GM23338 (cell line): ENCODE results near the gene RIT1.

Source experiments
- EZH2 ChIP-seq: fragments of 200-600 bp; sonication (generic); IDR thresholded peaks from one replicate; pipeline ENCODE4 v1.8.0; 2017; ENCODE audit warnings: antibody characterized with exemption, mild to moderate bottlenecking, low read depth; ENCODE audit not compliant: unreplicated experiment
- EZH2phosphoT487 ChIP-seq: fragments of 200-600 bp; sonication (generic); IDR thresholded peaks from one replicate; pipeline ENCODE4 v1.8.1; 2018; ENCODE audit warnings: antibody characterized with exemption; ENCODE audit not compliant: unreplicated experiment
- NANOG ChIP-seq: IDR thresholded peaks from 2 replicates; pipeline ENCODE4 v1.6.1; 2016; ENCODE audit warnings: antibody characterized with exemption, borderline replicate concordance
- POLR2AphosphoS5 ChIP-seq: IDR thresholded peaks from 2 replicates; pipeline ENCODE4 v1.6.1; 2016; ENCODE audit warnings: antibody characterized with exemption, low read depth
- TF ChIP-seq, protein P1 (sequence below), 2 experiments: fragments of 200-600 bp in 1 of 2; sonication (generic) in 1 of 2; conservative IDR thresholded peaks; 2 replicates each; pipeline versions ENCODE4 v1.5.1 to v1.6.1; 2016 to 2017; ENCODE audit warnings: antibody characterized with exemption in 2 of 2, low read depth in 2 of 2, mild to moderate bottlenecking in 2 of 2, moderate library complexity in 1 of 2
- TF ChIP-seq, protein P2 (sequence below): IDR thresholded peaks from one replicate; pipeline ENCODE4 v1.6.1; 2018; ENCODE audit warnings: antibody characterized with exemption; ENCODE audit not compliant: unreplicated experiment

DNA sequence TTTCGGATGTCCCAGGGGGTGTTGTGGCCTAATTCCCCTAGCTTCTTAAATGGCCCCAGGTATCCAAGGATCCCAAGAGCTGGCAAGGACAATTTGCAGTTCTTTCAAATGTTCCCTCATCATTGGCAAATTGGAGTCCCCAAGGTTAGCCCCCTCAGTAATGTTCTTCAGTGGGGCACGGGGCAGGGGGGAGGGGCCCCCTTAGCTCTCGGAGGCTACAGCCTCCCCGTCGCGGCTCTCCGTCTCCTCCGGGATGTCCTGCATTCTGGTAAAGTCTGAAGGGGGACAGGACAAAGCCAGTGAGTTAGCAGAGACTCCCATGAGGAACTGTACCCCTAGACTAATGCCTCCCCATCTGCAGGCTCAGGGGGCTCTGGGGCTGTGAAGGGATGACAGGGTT is 36.6 kb upstream of the RIT1 start:
- TF ChIP-seq, protein P1, sequence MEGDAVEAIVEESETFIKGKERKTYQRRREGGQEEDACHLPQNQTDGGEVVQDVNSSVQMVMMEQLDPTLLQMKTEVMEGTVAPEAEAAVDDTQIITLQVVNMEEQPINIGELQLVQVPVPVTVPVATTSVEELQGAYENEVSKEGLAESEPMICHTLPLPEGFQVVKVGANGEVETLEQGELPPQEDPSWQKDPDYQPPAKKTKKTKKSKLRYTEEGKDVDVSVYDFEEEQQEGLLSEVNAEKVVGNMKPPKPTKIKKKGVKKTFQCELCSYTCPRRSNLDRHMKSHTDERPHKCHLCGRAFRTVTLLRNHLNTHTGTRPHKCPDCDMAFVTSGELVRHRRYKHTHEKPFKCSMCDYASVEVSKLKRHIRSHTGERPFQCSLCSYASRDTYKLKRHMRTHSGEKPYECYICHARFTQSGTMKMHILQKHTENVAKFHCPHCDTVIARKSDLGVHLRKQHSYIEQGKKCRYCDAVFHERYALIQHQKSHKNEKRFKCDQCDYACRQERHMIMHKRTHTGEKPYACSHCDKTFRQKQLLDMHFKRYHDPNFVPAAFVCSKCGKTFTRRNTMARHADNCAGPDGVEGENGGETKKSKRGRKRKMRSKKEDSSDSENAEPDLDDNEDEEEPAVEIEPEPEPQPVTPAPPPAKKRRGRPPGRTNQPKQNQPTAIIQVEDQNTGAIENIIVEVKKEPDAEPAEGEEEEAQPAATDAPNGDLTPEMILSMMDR (conservative IDR thresholded peaks at IDR 0.05; ENCODE audit: low read depth in 2 of 2): no peak
- TF ChIP-seq EZH2: no peak
- TF ChIP-seq, protein P2, sequence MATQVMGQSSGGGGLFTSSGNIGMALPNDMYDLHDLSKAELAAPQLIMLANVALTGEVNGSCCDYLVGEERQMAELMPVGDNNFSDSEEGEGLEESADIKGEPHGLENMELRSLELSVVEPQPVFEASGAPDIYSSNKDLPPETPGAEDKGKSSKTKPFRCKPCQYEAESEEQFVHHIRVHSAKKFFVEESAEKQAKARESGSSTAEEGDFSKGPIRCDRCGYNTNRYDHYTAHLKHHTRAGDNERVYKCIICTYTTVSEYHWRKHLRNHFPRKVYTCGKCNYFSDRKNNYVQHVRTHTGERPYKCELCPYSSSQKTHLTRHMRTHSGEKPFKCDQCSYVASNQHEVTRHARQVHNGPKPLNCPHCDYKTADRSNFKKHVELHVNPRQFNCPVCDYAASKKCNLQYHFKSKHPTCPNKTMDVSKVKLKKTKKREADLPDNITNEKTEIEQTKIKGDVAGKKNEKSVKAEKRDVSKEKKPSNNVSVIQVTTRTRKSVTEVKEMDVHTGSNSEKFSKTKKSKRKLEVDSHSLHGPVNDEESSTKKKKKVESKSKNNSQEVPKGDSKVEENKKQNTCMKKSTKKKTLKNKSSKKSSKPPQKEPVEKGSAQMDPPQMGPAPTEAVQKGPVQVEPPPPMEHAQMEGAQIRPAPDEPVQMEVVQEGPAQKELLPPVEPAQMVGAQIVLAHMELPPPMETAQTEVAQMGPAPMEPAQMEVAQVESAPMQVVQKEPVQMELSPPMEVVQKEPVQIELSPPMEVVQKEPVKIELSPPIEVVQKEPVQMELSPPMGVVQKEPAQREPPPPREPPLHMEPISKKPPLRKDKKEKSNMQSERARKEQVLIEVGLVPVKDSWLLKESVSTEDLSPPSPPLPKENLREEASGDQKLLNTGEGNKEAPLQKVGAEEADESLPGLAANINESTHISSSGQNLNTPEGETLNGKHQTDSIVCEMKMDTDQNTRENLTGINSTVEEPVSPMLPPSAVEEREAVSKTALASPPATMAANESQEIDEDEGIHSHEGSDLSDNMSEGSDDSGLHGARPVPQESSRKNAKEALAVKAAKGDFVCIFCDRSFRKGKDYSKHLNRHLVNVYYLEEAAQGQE: no peak
- TF ChIP-seq EZH2phosphoT487: no peak
- no peak for TF ChIP-seq POLR2AphosphoS5
- TF ChIP-seq NANOG: no peak
